Lower leg skin (tissue), 3 donors: ENCODE data around the gene UBXN11.

Source experiments
- CTCF ChIP-seq, 3 donors: fragments of 450-650 bp; IDR thresholded peaks; one replicate each; pipeline ENCODE4 v1.5.1; 2016; ENCODE audit warnings: antibody characterized with exemption in 3 of 3, mild to moderate bottlenecking in 3 of 3, moderate library complexity in 2 of 3
- POLR2A ChIP-seq, 2 donors: fragments of 450-650 bp; IDR thresholded peaks; one replicate each; pipeline ENCODE4 v1.6.1; 2016 to 2017; ENCODE audit warnings: antibody characterized with exemption in 2 of 2, mild to moderate bottlenecking in 1 of 2, moderate library complexity in 1 of 2

- no peak for TF ChIP-seq CTCF (IDR thresholded peaks at IDR 0.05)
- TF ChIP-seq POLR2A (IDR thresholded peaks at IDR 0.05), result no peak
Observed at GRCh38 chr1:26278724-26279455, 27.5 kb downstream of the UBXN11 start.
